NCI-H345 (cell line): ENCODE results near the gene ROCK1.
"Not testable (repeated sequence)": the region's sequence is repeated elsewhere in the genome, so short reads cannot be mapped to it uniquely, and the experiment has no call there.

Experiments
- DNase-seq: peaks from one replicate; lab custom pipeline; 2025; lab: John Stamatoyannopoulos, UW

The ROCK1 gene

GRCh38 chr18:21052385-21052784 is 59.2 kb downstream of the ROCK1 start:
- no peak for DNase-seq

GRCh38 chr18:21051620-21052019 is 60.0 kb downstream of the ROCK1 start:
- DNase-seq: no peak

DNA sequence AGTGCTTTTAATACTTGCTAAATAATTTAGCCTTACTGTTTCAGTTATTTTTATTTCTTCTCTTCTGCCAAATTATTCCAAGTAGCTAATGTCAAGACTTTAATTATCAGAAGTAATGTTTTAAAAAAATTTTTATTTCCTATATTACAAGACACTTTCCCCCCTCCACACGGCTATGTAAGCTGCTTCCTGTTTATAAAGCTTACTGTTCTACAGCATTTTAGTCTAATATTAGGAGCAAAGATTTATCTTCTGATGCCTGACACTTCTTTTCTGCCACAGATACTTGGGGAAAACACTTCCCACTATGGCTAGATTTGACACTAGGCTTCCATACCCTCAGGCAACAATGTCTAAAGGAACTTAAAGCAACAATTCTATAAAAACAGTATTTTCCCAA is 62.3 kb downstream of the ROCK1 start:
- no peak for DNase-seq

- no peak for DNase-seq
Observed at GRCh38 chr18:21047126-21047525, 64.5 kb downstream of the ROCK1 start.

- no peak for DNase-seq
Observed at GRCh38 chr18:21040466-21040865, 71.1 kb downstream of the ROCK1 start.

DNA sequence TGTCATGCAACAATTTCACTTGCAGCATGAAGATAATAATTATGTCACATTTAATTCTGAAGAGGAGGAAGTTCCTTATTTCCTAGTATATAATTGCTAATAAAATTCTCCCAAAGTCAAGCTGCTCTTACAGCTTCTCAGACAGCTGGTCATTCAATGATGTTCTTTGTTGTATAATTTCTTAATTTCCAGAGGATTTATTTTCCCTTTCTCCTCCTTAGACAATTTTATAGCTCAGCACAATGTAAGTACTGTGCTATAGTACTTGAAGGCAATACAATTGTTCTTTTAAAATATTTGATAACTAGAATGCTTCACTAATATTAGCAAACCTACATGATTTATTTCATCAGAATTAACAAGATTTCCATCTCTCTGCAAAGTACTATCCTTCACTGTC is 73.4 kb downstream of the ROCK1 start:
- DNase-seq: no peak

- no peak for DNase-seq
Observed at GRCh38 chr18:21031845-21032244, 79.8 kb downstream of the ROCK1 start.

- not testable (repeated sequence) for DNase-seq
Observed at GRCh38 chr18:21018257-21018656, 93.4 kb downstream of the ROCK1 start.

DNA sequence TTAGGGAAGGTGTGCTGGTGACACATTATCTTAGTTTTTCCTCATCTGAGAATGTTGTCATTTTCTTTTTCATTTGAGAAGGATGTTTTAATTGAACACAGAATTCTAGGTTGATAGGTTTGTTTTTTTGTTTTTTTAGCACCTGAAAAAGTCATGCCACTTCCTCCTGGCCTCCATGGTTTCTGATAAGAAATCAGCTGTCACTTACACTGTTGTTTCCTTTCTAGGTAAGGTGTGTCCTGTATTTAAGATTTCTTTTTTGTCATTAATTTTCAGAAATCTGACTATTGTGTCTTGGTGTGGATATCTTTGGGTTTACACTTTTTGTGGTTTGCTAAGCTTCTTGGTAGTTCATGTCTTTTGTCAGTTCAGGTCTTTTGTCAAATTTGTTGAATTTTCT is 99.3 kb downstream of the ROCK1 start:
- DNase-seq: no peak

DNA sequence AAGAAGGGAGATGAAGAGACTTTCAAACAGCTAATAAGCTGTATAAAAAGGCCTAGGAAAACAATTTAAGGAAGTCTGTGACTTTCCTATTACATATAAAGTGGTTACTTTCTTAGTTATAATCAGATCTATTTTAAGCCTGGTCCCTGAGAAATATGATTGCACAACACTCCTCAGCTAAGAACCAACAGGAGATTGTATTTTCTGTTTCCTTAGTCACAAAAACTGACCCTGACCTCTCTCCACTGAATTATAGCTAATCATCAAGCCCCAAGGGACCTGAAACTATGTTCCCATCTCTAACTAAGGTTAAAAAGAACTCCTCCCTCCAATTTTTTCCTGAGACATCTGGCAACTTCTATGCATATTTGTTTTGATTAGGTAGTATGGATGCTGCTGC is 106.9 kb downstream of the ROCK1 start:
- no peak for DNase-seq

DNA sequence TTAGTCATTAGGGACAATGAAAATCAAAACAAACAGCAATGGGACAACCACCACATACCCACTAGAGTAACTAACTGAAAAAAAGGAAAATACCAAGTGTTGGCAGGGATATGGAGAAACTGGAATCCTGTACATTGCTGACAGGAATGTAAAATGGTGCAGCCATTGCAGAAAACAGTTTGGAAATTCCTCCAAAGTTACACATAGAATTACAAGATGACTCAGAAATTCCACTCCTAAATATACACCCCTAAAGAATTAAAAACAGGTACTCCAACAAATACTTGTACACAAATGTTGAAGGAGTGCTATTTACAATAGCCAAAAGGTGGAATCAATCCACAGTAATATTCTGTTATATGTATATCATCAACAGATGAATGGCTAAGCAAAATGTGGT is 110.9 kb downstream of the ROCK1 start:
- no peak for DNase-seq

GRCh38 chr18:20997371-20997770 is 114.2 kb downstream of the ROCK1 start:
- DNase-seq: no peak

GRCh38 chr18:20996418-20996817 is 115.2 kb downstream of the ROCK1 start:
- no peak for DNase-seq

- DNase-seq: no peak
Observed at GRCh38 chr18:20988726-20989125, 122.9 kb downstream of the ROCK1 start.

DNA sequence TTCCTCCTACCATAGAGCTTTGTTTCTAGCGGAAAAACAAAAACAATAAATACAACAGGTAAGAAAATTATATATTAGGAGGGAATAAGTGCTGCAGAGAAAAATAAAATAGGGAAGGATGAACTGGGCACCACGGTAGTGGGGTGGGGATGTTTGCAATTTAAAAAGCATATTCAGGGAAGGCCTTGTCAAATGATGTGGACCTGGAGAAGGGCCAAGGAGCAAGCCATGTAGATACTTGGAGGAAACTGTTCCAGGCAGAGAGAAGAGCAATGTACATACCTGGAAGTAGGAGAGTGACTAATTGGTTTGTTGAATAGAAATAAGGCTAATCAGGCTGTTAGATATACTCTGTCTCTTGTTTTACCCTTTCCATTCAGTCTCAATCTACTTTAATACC is 136.5 kb downstream of the ROCK1 start:
- DNase-seq: no peak

- DNase-seq: no peak
Observed at GRCh38 chr18:20971886-20972267, 139.7 kb downstream of the ROCK1 start.

DNA sequence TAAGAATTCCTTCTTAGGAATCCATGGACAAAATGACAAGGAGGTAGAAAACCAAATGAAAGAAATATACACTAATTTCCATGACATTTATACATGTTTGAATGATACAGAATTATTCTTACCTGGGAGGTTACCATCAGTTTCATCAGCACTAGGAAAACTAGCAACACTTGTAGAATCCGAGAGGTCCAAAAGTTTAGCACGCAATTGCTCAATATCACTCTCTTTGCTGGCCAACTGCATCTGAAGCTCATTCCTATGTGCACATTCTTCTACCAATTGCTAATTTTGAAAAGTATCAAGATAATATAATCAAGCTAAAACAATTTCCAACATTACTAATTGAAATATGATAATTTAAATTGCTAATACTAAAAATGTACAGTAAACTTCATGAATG is 144.8 kb downstream of the ROCK1 start:
- no peak for DNase-seq

- DNase-seq: no peak
Observed at GRCh38 chr18:20963027-20963426, 148.6 kb downstream of the ROCK1 start.

- no peak for DNase-seq
Observed at GRCh38 chr18:20960735-20961134, 150.9 kb downstream of the ROCK1 start.

- DNase-seq: not testable (repeated sequence)
Observed at GRCh38 chr18:20950827-20951226, 160.8 kb downstream of the ROCK1 start.
